Measurements from ENCODE around the gene KCNA1. TPM values are rescaled to one million over a fixed set of nuclear protein-coding genes. Genes with fewer than 3 reads are reported as not detected.

KCNA1 gene
- total RNA-seq, 1 donor from 2014 or later, result 0.27 TPM

DNA sequence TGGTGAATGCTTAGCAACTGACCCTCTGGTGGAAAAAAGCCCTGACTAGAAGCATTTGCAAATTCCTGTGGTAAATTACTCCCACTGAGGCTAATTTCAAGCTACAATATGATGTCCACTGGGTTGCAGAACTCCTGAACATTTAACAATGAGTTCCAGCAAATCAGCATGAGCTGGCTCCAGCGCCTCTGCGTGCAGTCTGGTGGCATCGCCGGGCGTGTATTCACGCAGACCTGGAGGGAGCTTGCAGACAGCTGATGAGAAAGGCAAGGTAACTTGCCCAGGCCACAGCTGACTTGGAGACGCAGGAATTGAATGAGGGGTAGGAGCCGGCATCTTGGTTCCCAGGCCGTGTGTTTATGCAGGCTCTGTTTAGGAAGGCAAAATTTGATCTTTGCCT lies 45.1 kb upstream of the KCNA1 start:
- H3K36me3 ChIP-seq (ENCODE audit: insufficient read depth, low read length), result no peaks in the 10 kb centered on the region
- H3K4me2 ChIP-seq (ENCODE audit: low read length), result no peak overlapping the region
- no peaks in the 10 kb centered on the region for H3K9me3 ChIP-seq (ENCODE audit: insufficient read depth, low read depth, low read length)
- no peak overlapping the region for H3K4me3 Mint-ChIP-seq (ENCODE audit: unreplicated experiment)
- peaks cover 13% of the 10 kb centered on the region for H3K27me3 ChIP-seq (ENCODE audit: insufficient read depth, low read length)
- H3K27ac Mint-ChIP-seq (ENCODE audit: unreplicated experiment), result no peak overlapping the region
- no peak overlapping the region for H2AFZ ChIP-seq (ENCODE audit: low read depth, low read length)
- H4K20me1 ChIP-seq (ENCODE audit: insufficient read depth, low read length), result no peaks in the 10 kb centered on the region
- no peaks in the 10 kb centered on the region for H3K4me1 ChIP-seq (ENCODE audit: insufficient read depth, low read length)
- H3K9ac ChIP-seq (ENCODE audit: low read length), result no peak overlapping the region
- H3K4me3 ChIP-seq (ENCODE audit: insufficient read depth, low read depth, low read length), result no peak overlapping the region
- no peaks in the 10 kb centered on the region for H3K36me3 Mint-ChIP-seq (ENCODE audit: low read depth, unreplicated experiment)
- peaks cover 5% of the 10 kb centered on the region for H3K4me1 Mint-ChIP-seq (ENCODE audit: low read depth, unreplicated experiment)
- TF ChIP-seq, protein P1, sequence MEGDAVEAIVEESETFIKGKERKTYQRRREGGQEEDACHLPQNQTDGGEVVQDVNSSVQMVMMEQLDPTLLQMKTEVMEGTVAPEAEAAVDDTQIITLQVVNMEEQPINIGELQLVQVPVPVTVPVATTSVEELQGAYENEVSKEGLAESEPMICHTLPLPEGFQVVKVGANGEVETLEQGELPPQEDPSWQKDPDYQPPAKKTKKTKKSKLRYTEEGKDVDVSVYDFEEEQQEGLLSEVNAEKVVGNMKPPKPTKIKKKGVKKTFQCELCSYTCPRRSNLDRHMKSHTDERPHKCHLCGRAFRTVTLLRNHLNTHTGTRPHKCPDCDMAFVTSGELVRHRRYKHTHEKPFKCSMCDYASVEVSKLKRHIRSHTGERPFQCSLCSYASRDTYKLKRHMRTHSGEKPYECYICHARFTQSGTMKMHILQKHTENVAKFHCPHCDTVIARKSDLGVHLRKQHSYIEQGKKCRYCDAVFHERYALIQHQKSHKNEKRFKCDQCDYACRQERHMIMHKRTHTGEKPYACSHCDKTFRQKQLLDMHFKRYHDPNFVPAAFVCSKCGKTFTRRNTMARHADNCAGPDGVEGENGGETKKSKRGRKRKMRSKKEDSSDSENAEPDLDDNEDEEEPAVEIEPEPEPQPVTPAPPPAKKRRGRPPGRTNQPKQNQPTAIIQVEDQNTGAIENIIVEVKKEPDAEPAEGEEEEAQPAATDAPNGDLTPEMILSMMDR (IDR thresholded peaks at IDR 0.05; ENCODE audit: insufficient read depth, low read depth, low read length), result no peak
- no peak for TF ChIP-seq EZH2 (IDR thresholded peaks at IDR 0.05; ENCODE audit: insufficient read depth, low read length)
- no peak for FAIRE-seq
- no peak for DNase-seq (ENCODE audit: low read depth)
- H3K9me3 Mint-ChIP-seq (ENCODE audit: unreplicated experiment), result peaks cover 6% of the 10 kb centered on the region
- no peak overlapping the region for H3K27ac ChIP-seq (ENCODE audit: low read depth, low read length)
- no peaks in the 10 kb centered on the region for H3K79me2 ChIP-seq (ENCODE audit: insufficient read depth, low read length)
- peaks cover 90% of the 10 kb centered on the region for H3K27me3 Mint-ChIP-seq (ENCODE audit: low read depth, unreplicated experiment)

DNA sequence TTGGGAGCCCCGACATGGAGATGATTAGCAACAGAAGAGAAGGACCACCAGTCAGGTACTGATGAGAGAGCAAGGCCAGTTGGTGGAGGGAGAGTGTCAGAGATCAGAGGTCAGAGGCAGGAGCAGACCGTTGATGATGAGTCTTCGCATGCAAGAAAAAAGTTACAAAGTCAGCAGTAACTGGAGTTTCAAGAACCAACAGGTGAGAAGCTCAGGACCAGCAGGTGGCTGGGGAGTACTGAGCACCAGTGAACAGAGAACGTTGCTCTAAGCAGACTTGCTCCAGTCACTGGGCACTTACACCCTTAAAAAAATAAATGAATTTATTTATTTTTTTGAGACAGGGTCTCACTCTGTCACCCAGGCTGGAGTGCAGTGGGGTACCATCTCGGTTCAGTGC lies 44.5 kb upstream of the KCNA1 start:
- Mint-ChIP-seq H3K4me1 (ENCODE audit: low read depth, unreplicated experiment) (no peaks in the 10 kb centered on the region), H3K36me3 (ENCODE audit: low read depth, unreplicated experiment) (no peaks in the 10 kb centered on the region), H3K9me3 (ENCODE audit: unreplicated experiment) (peaks cover 6% of the 10 kb centered on the region), H3K27ac (ENCODE audit: unreplicated experiment) (no peak overlapping the region), H3K27me3 (ENCODE audit: low read depth, unreplicated experiment) (peaks cover 86% of the 10 kb centered on the region), H3K4me3 (ENCODE audit: unreplicated experiment) (no peak overlapping the region)
- peaks cover 13% of the 10 kb centered on the region for H3K27me3 ChIP-seq (ENCODE audit: insufficient read depth, low read length)
- no peaks in the 10 kb centered on the region for H4K20me1 ChIP-seq (ENCODE audit: insufficient read depth, low read length)
- H2AFZ ChIP-seq (ENCODE audit: low read depth, low read length), result no peak overlapping the region
- FAIRE-seq (no peak), DNase-seq (ENCODE audit: low read depth) (no peak)
- no peak overlapping the region for H3K9ac ChIP-seq (ENCODE audit: low read length)
- H3K4me1 ChIP-seq (ENCODE audit: insufficient read depth, low read length), result no peaks in the 10 kb centered on the region
- H3K79me2 ChIP-seq (ENCODE audit: insufficient read depth, low read length), result no peaks in the 10 kb centered on the region
- no peaks in the 10 kb centered on the region for H3K36me3 ChIP-seq (ENCODE audit: insufficient read depth, low read length)
- H3K27ac ChIP-seq (ENCODE audit: low read depth, low read length), result no peak overlapping the region
- H3K4me3 ChIP-seq (ENCODE audit: insufficient read depth, low read depth, low read length), result no peak overlapping the region
- TF ChIP-seq EZH2 (IDR thresholded peaks at IDR 0.05; ENCODE audit: insufficient read depth, low read length), result no peak
- TF ChIP-seq, protein P1 (IDR thresholded peaks at IDR 0.05; ENCODE audit: insufficient read depth, low read depth, low read length), result no peak
- H3K4me2 ChIP-seq (ENCODE audit: low read length), result no peak overlapping the region
- H3K9me3 ChIP-seq (ENCODE audit: insufficient read depth, low read depth, low read length), result no peaks in the 10 kb centered on the region

DNA sequence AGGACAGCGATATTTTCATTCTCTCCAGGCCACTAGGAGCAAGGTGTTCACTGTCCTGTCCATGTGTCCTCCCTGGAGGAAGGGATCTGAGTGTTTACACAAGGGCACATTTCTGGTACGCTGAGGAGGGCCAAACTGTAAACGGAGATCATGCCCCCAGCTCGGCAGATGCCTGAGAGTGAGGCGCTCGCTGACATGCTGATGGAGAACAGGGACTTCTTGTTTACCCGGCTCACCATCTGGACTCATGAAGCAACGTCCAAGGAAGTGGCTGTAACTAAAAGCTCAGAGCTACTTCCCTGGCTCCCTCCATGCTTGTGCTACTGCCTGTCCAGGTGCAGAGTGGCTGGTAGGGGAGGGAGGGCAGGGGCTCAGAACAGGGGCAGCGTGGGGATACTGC lies 43.4 kb upstream of the KCNA1 start:
- H3K27ac ChIP-seq (ENCODE audit: low read depth, low read length), result no peak overlapping the region
- H3K27me3 Mint-ChIP-seq (ENCODE audit: low read depth, unreplicated experiment), result peaks cover 87% of the 10 kb centered on the region
- no peaks in the 10 kb centered on the region for H4K20me1 ChIP-seq (ENCODE audit: insufficient read depth, low read length)
- no peak overlapping the region for H3K4me3 ChIP-seq (ENCODE audit: insufficient read depth, low read depth, low read length)
- H3K79me2 ChIP-seq (ENCODE audit: insufficient read depth, low read length), result no peaks in the 10 kb centered on the region
- no peak for DNase-seq (ENCODE audit: low read depth)
- H3K27me3 ChIP-seq (ENCODE audit: insufficient read depth, low read length), result peaks cover 16% of the 10 kb centered on the region
- H3K4me2 ChIP-seq (ENCODE audit: low read length), result no peak overlapping the region
- no peak overlapping the region for H3K4me3 Mint-ChIP-seq (ENCODE audit: unreplicated experiment)
- H3K27ac Mint-ChIP-seq (ENCODE audit: unreplicated experiment), result no peak overlapping the region
- no peak for FAIRE-seq
- H3K36me3 ChIP-seq (ENCODE audit: insufficient read depth, low read length), result no peaks in the 10 kb centered on the region
- peaks cover 6% of the 10 kb centered on the region for H3K9me3 Mint-ChIP-seq (ENCODE audit: unreplicated experiment)
- no peak overlapping the region for H2AFZ ChIP-seq (ENCODE audit: low read depth, low read length)
- no peaks in the 10 kb centered on the region for H3K4me1 Mint-ChIP-seq (ENCODE audit: low read depth, unreplicated experiment)
- TF ChIP-seq, protein P1 (IDR thresholded peaks at IDR 0.05; ENCODE audit: insufficient read depth, low read depth, low read length), result no peak
- no peak for TF ChIP-seq EZH2 (IDR thresholded peaks at IDR 0.05; ENCODE audit: insufficient read depth, low read length)
- H3K9me3 ChIP-seq (ENCODE audit: insufficient read depth, low read depth, low read length), result no peaks in the 10 kb centered on the region
- H3K4me1 ChIP-seq (ENCODE audit: insufficient read depth, low read length), result no peaks in the 10 kb centered on the region
- H3K9ac ChIP-seq (ENCODE audit: low read length), result no peak overlapping the region
- no peaks in the 10 kb centered on the region for H3K36me3 Mint-ChIP-seq (ENCODE audit: low read depth, unreplicated experiment)
